DND-41 (cell line): ENCODE results near the gene OR9G1.

ENCODE experiments used
- EZH2 ChIP-seq: IDR thresholded peaks from 3 replicates; pipeline ENCODE4 v1.6.1; 2012; ENCODE audit warnings: borderline replicate concordance, low read depth, mild to moderate bottlenecking, moderate library complexity, low read length, inconsistent platforms; ENCODE audit not compliant: severe bottlenecking
- TF ChIP-seq, protein P1 (sequence below): IDR thresholded peaks from 2 replicates; pipeline ENCODE4 v1.5.1; 2012; ENCODE audit warnings: borderline replicate concordance, low read length, moderate library complexity, mild to moderate bottlenecking; ENCODE audit not compliant: poor library complexity, severe bottlenecking; ENCODE audit errors: extremely low read depth

DNA sequence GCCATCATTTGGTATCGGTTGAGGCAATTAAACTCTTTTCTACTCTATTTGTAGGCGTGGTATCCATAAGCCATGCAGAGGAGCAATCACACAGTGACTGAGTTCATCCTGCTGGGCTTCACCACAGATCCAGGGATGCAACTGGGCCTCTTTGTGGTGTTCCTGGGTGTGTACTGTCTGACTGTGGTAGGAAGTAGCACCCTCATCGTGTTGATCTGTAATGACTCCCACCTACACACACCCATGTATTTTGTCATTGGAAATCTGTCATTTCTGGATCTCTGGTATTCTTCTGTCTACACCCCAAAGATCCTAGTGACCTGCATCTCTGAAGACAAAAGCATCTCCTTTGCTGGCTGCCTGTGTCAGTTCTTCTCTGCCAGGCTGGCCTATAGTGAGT lies 41.2 kb downstream of the OR9G1 start:
- TF ChIP-seq EZH2, result no peak
- TF ChIP-seq, protein P1, sequence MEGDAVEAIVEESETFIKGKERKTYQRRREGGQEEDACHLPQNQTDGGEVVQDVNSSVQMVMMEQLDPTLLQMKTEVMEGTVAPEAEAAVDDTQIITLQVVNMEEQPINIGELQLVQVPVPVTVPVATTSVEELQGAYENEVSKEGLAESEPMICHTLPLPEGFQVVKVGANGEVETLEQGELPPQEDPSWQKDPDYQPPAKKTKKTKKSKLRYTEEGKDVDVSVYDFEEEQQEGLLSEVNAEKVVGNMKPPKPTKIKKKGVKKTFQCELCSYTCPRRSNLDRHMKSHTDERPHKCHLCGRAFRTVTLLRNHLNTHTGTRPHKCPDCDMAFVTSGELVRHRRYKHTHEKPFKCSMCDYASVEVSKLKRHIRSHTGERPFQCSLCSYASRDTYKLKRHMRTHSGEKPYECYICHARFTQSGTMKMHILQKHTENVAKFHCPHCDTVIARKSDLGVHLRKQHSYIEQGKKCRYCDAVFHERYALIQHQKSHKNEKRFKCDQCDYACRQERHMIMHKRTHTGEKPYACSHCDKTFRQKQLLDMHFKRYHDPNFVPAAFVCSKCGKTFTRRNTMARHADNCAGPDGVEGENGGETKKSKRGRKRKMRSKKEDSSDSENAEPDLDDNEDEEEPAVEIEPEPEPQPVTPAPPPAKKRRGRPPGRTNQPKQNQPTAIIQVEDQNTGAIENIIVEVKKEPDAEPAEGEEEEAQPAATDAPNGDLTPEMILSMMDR, result no peak
